Mesothelial cell of epicardium (in vitro differentiated cells): Measurements from ENCODE around the gene GAS2L1. TPM values are rescaled to one million over a fixed set of nuclear protein-coding genes. Genes with fewer than 3 reads are reported as not detected.

Experiments
- DNase-seq, 2 experiments: peaks; one replicate each; pipeline ENCODE4 v3.0.0; 2021; ENCODE audit warnings: low spot score in 2 of 2; ENCODE audit not compliant: unreplicated experiment in 2 of 2
- H3K27ac Mint-ChIP-seq: 2 replicates; pipeline ENCODE4 v1.8.0; 2021; ENCODE audit warnings: mixed read lengths
- H3K27me3 Mint-ChIP-seq: 2 replicates; pipeline ENCODE4 v1.8.0; 2021; ENCODE audit warnings: low read depth, mixed read lengths
- H3K36me3 Mint-ChIP-seq: 2 replicates; pipeline ENCODE4 v1.8.0; 2021; ENCODE audit warnings: mixed read lengths
- H3K4me1 Mint-ChIP-seq: 2 replicates; pipeline ENCODE4 v1.8.0; 2021; ENCODE audit warnings: mixed read lengths
- H3K4me3 Mint-ChIP-seq: 2 replicates; pipeline ENCODE4 v1.8.0; 2021; ENCODE audit warnings: mild to moderate bottlenecking, moderate library complexity, mixed read lengths
- H3K9me3 Mint-ChIP-seq: 2 replicates; pipeline ENCODE4 v1.8.0; 2021; ENCODE audit warnings: mixed read lengths
- total RNA-seq: library from RNA; stranded (reverse); gene quantifications from 3 replicates; pipeline ENCODE4 v1.2.1, GENCODE V29; 2021
- TF ChIP-seq, protein P1 (sequence below): fragments of 200-600 bp; sonication (generic); IDR thresholded peaks from one replicate; pipeline ENCODE4 v1.5.0; 2021; ENCODE audit warnings: antibody characterized with exemption; ENCODE audit not compliant: unreplicated experiment

The GAS2L1 gene
- total RNA-seq, 1 donor from 2014 or later, result 13.4 TPM

DNA sequence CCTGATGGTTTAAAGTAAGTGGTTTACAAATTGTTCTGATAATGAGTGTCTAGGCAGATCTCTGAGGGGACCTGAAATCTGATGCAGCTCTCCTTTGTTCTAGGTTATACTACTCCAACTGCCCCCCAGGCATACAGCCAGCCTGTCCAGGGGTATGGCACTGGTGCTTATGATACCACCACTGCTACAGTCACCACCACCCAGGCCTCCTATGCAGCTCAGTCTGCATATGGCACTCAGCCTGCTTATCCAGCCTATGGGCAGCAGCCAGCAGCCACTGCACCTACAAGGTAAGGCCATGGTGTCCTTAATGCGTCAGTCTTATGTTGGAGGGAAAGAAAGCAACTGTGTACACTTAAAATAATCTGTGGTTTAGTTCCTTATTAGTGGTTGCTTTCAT, 28.5 kb upstream of the GAS2L1 start:
- H3K27me3 Mint-ChIP-seq, result no peaks in the 10 kb centered on the region
- H3K4me3 Mint-ChIP-seq, result no peak overlapping the region
- TF ChIP-seq, protein P1, sequence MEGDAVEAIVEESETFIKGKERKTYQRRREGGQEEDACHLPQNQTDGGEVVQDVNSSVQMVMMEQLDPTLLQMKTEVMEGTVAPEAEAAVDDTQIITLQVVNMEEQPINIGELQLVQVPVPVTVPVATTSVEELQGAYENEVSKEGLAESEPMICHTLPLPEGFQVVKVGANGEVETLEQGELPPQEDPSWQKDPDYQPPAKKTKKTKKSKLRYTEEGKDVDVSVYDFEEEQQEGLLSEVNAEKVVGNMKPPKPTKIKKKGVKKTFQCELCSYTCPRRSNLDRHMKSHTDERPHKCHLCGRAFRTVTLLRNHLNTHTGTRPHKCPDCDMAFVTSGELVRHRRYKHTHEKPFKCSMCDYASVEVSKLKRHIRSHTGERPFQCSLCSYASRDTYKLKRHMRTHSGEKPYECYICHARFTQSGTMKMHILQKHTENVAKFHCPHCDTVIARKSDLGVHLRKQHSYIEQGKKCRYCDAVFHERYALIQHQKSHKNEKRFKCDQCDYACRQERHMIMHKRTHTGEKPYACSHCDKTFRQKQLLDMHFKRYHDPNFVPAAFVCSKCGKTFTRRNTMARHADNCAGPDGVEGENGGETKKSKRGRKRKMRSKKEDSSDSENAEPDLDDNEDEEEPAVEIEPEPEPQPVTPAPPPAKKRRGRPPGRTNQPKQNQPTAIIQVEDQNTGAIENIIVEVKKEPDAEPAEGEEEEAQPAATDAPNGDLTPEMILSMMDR, result no peak
- no peak for DNase-seq
- H3K36me3 Mint-ChIP-seq, result peaks cover 67% of the 10 kb centered on the region
- H3K27ac Mint-ChIP-seq, result no peak overlapping the region
- H3K4me1 Mint-ChIP-seq, result peaks cover 21% of the 10 kb centered on the region
- H3K9me3 Mint-ChIP-seq, result no peaks in the 10 kb centered on the region

DNA sequence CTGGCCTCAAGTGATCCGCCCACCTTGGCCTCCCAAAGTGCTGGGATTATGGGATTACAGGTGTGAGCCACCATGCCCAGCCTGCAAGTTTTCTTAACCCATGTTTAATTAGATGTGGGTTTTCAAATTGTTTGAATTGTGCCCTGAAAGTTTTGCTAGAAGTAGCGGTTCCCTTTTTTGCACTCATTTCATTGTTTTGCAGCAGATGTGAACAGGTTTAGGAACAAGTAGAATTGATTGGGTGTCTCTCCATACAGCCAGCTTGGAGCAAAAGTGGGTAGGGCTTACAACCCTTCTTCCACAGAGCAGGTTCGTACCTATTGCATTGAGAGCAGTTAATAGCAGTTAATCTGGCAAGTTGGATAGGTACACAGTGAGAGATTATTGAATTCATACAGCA, 22.3 kb upstream of the GAS2L1 start:
- TF ChIP-seq, protein P1, result no peak
- Mint-ChIP-seq H3K27me3 (no peaks in the 10 kb centered on the region), H3K4me3 (no peak overlapping the region), H3K9me3 (no peaks in the 10 kb centered on the region), H3K4me1 (no peaks in the 10 kb centered on the region), H3K36me3 (peaks cover 62% of the 10 kb centered on the region), H3K27ac (no peak overlapping the region)
- no peak for DNase-seq

DNA sequence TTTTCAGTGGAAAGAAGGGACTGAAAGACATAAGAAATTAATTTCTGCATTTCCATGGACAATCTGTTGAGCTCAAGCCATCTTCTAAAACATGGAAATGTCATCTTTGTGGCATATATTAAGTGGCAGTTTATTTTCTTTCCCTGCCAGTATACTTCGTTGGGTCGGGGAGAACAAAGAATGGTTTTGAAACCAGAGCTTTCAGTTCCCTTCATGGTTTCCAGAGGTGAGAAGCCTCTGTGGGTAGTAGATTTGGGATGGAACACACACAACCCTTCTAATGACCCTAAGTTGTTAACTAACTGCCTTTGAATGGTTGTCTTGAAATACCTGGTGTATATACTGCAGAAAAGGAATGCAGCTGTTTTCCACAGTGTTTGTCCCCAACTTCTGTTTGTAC, 17.6 kb upstream of the GAS2L1 start:
- H3K27me3 Mint-ChIP-seq, result no peaks in the 10 kb centered on the region
- H3K9me3 Mint-ChIP-seq, result no peaks in the 10 kb centered on the region
- TF ChIP-seq, protein P1, result no peak
- H3K36me3 Mint-ChIP-seq, result peaks cover 60% of the 10 kb centered on the region
- DNase-seq, result no peak
- no peak overlapping the region for H3K4me3 Mint-ChIP-seq
- H3K4me1 Mint-ChIP-seq, result no peaks in the 10 kb centered on the region
- H3K27ac Mint-ChIP-seq, result no peak overlapping the region

DNA sequence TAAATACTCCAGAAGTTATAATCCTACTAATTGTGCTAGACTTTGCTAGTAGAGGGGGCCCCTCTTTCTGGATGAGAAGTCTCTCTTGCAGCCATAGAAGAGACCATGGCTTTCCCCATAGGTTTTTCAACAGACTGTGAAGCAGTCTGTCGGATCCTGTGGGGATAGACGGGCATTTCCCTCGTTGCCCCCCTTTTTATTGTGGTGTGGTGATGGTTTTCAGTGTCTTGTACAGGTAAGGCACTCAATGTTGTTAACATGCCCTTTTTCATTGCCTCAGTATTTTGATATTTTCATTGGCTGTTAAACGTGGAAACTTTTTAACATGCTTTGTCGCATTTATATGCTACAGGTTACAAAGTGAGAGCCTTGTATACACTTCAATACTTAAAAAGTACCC, 16.4 kb upstream of the GAS2L1 start:
- Mint-ChIP-seq H3K27me3 (no peaks in the 10 kb centered on the region), H3K9me3 (no peaks in the 10 kb centered on the region), H3K4me1 (no peaks in the 10 kb centered on the region), H3K27ac (no peak overlapping the region), H3K4me3 (no peak overlapping the region), H3K36me3 (peaks cover 55% of the 10 kb centered on the region)
- TF ChIP-seq, protein P1, result no peak
- DNase-seq, result no peak

DNA sequence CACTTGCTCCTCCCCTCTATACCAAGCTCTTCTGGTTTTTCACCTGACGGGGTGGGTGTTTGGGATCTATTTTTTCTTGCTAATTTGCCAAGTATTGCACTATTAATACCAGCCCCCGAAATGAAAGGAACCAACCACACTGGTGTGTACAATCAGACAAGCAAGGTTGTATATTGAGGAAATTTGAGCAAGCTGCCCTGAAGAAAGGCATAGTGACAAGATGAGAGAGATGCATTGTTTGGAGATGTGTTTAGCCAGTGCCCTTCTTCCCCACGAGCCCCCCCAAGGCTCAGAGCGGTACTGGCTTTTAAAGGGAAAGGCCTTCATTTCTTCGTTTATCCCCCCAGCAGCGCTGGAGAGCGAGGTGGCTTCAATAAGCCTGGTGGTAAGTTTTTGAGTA, 15.2 kb upstream of the GAS2L1 start:
- Mint-ChIP-seq H3K36me3 (peaks cover 55% of the 10 kb centered on the region), H3K4me1 (no peaks in the 10 kb centered on the region), H3K4me3 (no peak overlapping the region), H3K27me3 (no peaks in the 10 kb centered on the region), H3K27ac (no peak overlapping the region), H3K9me3 (no peaks in the 10 kb centered on the region)
- no peak for DNase-seq
- TF ChIP-seq, protein P1, result no peak

DNA sequence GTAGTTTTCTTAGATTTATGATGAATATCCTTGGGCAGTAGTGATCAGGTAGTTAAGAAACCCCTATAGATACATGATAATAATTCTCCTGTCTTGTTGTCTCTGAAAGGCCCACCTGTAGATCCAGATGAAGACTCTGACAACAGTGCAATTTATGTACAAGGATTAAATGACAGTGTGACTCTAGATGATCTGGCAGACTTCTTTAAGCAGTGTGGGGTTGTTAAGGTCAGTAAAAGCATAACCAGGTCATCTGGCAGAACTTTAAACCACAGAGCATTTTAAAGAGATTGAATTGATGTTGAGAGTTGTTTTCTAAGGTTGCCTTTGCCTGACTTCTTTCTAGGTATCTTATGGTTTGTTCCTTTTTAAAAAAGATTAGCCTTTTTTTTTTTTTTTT, 14.1 kb upstream of the GAS2L1 start:
- no peaks in the 10 kb centered on the region for H3K9me3 Mint-ChIP-seq
- no peak overlapping the region for H3K27ac Mint-ChIP-seq
- DNase-seq, result no peak
- no peaks in the 10 kb centered on the region for H3K27me3 Mint-ChIP-seq
- TF ChIP-seq, protein P1, result no peak
- H3K4me1 Mint-ChIP-seq, result no peaks in the 10 kb centered on the region
- no peak overlapping the region for H3K4me3 Mint-ChIP-seq
- peaks cover 53% of the 10 kb centered on the region for H3K36me3 Mint-ChIP-seq
